Measurements from ENCODE around the gene TMEM52.

GRCh38 chr1:1914101-1914970 lies 4.7 kb downstream of the TMEM52 start:
- TF ChIP-seq CTCF (IDR thresholded peaks at IDR 0.05; ENCODE audit: low read depth, low read length) = no peak
- no peak for TF ChIP-seq EZH2phosphoT487 (IDR thresholded peaks at IDR 0.05; ENCODE audit: low read depth)
